ENCODE data around the gene CYS1. TPM values are rescaled to one million over a fixed set of nuclear protein-coding genes. Genes with fewer than 3 reads are reported as not detected.

The CYS1 gene
- polyA plus RNA-seq, 2 of the 4 experiments (the other 2 are of a cell fraction): 0.68 to 1.1 TPM

GRCh38 chr2:10036095-10036884, 43.9 kb downstream of the CYS1 start (continued):
- TF ChIP-seq RAD21 (conservative IDR thresholded peaks at IDR 0.05 in 1 of 2, IDR thresholded peaks at IDR 0.05 in 1 of 2): peak; percentile 43; a peak in 3 of 5 replicates
- TF ChIP-seq FOXS1 (CRISPR knock-in tag; IDR thresholded peaks at IDR 0.05): no peak
- TF ChIP-seq ZSCAN20 (CRISPR knock-in tag; IDR thresholded peaks at IDR 0.05): no peak
- TF ChIP-seq SREBF2 (IDR thresholded peaks at IDR 0.05): no peak
- TF ChIP-seq RARB (CRISPR knock-in tag; IDR thresholded peaks at IDR 0.05): no peak
- TF ChIP-seq CTCF (IDR thresholded peaks at IDR 0.05): peak; percentile 62
- TF ChIP-seq RFX5 (IDR thresholded peaks at IDR 0.05): 0 out of 2 replicates have a peak, but pooled peaks have one; percentile 3
- no peak for TF ChIP-seq KDM1A (IDR thresholded peaks at IDR 0.05; ENCODE audit: low read depth)
- TF ChIP-seq POLR2AphosphoS2 (conservative IDR thresholded peaks at IDR 0.05; ENCODE audit: low read length): no peak
- TF ChIP-seq TFCP2L1 (CRISPR knock-in tag; IDR thresholded peaks at IDR 0.05): no peak
- TF ChIP-seq ZFP36 (IDR thresholded peaks at IDR 0.05; ENCODE audit: borderline replicate concordance, partially characterized antibody): no peak
- TF ChIP-seq REST (IDR thresholded peaks at IDR 0.05): no peak
- TF ChIP-seq RCOR1 (IDR thresholded peaks at IDR 0.05; ENCODE audit: low read depth, low read length): no peak
- TF ChIP-seq PBX3 (IDR thresholded peaks at IDR 0.05): no peak
- no peak for TF ChIP-seq CBX2 (IDR thresholded peaks at IDR 0.05; ENCODE audit: borderline replicate concordance, low read depth)
- TF ChIP-seq BCL3 (IDR thresholded peaks at IDR 0.05): no peak
- TF ChIP-seq ZC3H11A (IDR thresholded peaks at IDR 0.05): no peak
- no peak for TF ChIP-seq BHLHE40 (IDR thresholded peaks at IDR 0.05; ENCODE audit: low read depth, low read length)
- no peak for TF ChIP-seq NPAS2 (CRISPR knock-in tag; IDR thresholded peaks at IDR 0.05; ENCODE audit: borderline replicate concordance)
- no peak for TF ChIP-seq HMGXB4 (CRISPR knock-in tag; IDR thresholded peaks at IDR 0.05; ENCODE audit: borderline replicate concordance)
- peak; percentile 35 for TF ChIP-seq CHD2 (IDR thresholded peaks at IDR 0.05; ENCODE audit: low read length, partially characterized antibody)
- no peak for TF ChIP-seq JUN (IDR thresholded peaks at IDR 0.05)
- TF ChIP-seq ATOH8 (CRISPR knock-in tag; IDR thresholded peaks at IDR 0.05; ENCODE audit: low read depth): no peak
- no peak for TF ChIP-seq CBX8 (IDR thresholded peaks at IDR 0.05)
- no peak for TF ChIP-seq EP300 (IDR thresholded peaks at IDR 0.05)
- no peak for TF ChIP-seq NR3C1 (IDR thresholded peaks at IDR 0.05)
- TF ChIP-seq KDM5A (IDR thresholded peaks at IDR 0.05): no peak
- no peak for TF ChIP-seq HOXB5 (CRISPR knock-in tag; IDR thresholded peaks at IDR 0.05)
- no peak for TF ChIP-seq TP53 (CRISPR knock-in tag; IDR thresholded peaks at IDR 0.05)
- TF ChIP-seq EHMT2 (IDR thresholded peaks at IDR 0.05; ENCODE audit: low read depth): no peak
- TF ChIP-seq USF2 (IDR thresholded peaks at IDR 0.05): no peak
